Renal pelvis (tissue), 4 donors: ENCODE measurements around the gene RNU7-1. TPM values are rescaled to one million over a fixed set of nuclear protein-coding genes. Genes with fewer than 3 reads are reported as not detected.

Experiments used
- DNase-seq: peaks from one replicate; pipeline ENCODE4 v3.0.0-alpha.2; 2013
- polyA plus RNA-seq, 3 donors: library from polyadenylated mRNA; unstranded; fragments of 120-200 nt; gene quantifications; one replicate each; pipeline ENCODE4 v1.2.1, GENCODE V29; 2013; ENCODE audit not compliant: insufficient read length in 3 of 3

Gene RNU7-1
- polyA plus RNA-seq, 3 donors: 5.8 TPM; not detected in 2

DNA sequence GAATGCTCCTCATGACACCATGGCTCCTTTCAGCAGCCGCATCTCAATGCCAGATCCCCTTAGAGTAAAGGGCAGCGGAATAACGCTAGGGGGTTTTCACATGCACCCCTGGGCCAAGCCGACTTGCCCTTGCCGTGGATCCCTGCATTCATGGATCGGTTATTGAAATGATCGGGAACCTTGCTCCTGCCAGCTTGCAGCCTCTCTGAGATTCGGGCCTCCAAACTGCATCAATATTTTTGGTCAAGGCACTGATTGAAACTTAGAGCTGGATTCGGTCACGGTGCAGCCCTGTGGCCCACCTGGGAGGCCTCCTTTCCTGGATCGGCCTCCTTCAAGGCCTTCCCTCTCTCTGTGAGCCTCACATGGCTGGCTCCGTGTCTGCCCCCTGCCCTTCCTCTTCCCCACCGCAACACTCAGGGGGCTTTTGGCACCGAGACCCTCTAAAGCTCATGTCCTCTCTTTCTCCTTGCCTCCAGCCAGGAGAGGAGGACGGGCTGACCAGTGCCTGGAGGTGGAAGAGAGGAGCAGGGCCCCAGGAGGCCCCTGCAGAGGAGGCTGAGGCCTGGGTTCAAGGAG, 9.3 kb downstream of the RNU7-1 start:
- DNase-seq: no peak

GRCh38 chr12:6953442-6954315, 10.1 kb downstream of the RNU7-1 start:
- no peak for DNase-seq

GRCh38 chr12:6954316-6955107, 10.9 kb downstream of the RNU7-1 start:
- no peak for DNase-seq

- DNase-seq: no peak
Observed at GRCh38 chr12:6955108-6956020, 11.7 kb downstream of the RNU7-1 start.

DNA sequence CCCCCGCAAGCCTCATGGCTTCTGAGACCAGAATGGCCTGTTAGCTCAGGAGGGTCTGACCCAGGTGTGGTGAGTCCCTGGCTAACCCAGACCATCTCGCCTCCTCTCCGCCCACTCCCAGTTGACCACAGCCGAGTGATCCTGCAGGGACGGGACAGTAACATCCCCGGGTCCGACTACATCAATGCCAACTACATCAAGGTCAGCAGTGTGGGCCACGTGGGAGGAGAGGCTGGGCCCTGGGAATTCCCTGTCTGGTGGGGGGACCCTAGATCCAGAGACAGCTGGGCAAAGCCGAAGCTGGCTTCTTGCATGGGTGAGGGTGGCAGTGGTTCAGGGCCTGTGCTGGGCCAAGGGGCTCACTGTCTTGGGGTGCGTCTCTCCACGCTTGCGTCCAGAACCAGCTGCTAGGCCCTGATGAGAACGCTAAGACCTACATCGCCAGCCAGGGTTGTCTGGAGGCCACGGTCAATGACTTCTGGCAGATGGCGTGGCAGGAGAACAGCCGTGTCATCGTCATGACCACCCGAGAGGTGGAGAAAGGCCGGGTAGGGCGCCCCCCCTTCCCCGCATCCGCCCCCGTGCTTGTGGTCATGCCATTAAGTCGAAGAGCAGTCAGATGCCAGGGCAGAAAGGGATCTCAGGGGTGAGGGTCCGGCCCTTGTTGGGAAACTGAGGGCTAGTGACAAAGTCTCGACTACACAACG, 12.6 kb downstream of the RNU7-1 start:
- no peak for DNase-seq

DNA sequence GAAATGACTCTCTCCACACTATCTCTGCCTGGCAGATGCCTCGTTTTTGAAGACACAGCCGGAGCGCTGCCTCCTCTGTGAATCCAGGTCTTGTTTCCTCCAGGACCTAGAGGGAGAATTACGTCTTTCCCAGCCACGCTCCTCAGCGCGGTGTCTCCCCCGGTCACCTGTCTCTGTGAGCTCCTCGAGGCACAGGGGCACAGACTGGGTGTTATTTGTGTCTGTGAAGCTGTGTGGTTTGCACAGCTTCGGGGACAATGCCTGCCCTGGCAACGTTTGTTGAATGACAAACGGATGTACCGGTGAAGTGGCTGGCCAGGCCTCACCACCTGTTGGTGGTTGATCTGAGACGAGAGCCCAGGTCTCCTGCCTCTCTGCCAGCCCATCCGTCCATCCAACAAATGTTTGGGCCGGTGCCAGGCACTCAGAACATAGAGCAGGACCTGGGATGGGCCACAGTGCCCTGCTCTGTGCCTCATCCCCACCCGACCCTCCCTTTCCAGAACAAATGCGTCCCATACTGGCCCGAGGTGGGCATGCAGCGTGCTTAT, 13.6 kb downstream of the RNU7-1 start:
- no peak for DNase-seq

DNA sequence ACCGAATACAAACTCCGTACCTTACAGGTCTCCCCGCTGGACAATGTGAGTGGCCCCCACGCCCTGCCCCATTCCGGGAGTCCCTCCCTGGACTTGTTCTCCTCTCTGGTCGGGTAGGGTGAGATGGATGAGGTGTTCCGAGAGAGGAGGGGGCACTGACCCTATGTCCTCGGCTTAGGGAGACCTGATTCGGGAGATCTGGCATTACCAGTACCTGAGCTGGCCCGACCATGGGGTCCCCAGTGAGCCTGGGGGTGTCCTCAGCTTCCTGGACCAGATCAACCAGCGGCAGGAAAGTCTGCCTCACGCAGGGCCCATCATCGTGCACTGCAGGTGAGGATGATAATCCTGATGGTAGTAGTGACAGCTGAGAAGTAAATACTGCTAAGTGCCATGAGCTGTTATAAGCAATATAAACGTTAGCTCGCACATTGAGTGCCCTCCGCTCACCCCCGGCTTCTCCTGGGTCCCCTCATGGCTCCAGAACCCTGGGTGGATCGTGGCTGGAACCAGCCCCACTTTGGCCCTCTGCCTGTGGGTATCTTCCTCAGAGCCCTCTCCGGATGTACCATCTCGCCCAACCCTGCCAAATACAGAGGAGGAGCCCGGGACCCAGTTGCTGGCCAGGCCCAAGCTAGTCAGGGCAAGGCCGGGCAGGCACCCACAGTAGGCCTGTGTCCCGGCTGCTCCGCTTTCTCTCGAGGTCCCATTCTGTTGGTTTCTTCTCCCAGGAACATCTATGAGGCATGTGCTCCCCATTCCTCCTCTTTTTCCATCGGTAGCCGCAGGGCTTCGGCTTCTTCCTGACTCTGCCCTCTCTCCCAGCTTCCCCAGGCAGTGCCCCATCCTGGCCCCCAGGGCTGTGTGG, 14.4 kb downstream of the RNU7-1 start:
- no peak for DNase-seq

DNA sequence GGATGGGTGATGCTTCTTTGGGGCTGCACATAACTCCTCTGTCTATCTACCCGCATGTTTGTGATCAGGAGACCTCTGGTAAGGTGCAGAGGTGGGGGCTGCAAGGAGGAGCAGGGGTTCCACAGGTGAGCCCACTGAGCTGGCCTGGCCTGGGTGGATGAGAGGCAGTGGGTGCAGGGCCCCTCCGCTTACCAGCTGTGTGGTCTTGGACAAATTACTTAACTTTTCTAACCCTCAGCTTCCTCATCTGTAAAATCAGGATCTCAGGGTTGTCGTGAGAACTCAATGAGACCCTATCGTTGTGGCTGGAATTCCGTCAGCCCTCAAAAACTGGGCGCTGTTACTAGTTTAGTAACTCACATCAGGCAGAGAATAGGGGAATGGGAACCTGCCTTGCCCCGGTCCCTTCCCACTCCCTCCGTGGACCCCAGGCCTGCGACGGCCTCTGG, 15.0 kb downstream of the RNU7-1 start:
- no peak for DNase-seq

GRCh38 chr12:6959058-6959804, 15.6 kb downstream of the RNU7-1 start:
- no peak for DNase-seq

DNA sequence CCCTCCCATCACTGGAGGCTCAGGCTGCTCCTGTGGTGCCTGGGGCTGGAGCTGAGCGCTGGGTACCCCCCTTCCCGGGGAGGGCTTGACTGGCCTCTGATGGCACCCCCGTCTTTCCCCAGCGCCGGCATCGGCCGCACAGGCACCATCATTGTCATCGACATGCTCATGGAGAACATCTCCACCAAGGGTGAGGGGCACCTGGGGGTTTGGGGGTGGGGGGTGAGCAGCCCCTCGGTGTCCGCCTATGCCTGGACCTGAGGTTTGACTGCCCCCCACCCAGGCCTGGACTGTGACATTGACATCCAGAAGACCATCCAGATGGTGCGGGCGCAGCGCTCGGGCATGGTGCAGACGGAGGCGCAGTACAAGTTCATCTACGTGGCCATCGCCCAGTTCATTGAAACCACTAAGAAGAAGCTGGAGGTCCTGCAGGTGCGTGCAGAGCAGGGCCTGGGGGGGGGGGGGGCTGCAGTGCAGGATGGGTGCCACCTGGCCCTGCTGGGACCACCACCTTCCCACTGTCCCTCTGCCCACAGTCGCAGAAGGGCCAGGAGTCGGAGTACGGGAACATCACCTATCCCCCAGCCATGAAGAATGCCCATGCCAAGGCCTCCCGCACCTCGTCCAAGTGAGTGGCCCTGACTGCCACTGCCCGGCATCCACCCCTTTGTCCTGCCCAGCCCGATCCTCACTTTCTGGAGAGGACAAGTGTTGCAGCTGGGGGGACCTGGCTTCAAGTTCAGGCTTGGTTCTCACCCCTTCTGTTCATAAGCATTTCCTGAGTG, 16.4 kb downstream of the RNU7-1 start:
- no peak for DNase-seq

DNA sequence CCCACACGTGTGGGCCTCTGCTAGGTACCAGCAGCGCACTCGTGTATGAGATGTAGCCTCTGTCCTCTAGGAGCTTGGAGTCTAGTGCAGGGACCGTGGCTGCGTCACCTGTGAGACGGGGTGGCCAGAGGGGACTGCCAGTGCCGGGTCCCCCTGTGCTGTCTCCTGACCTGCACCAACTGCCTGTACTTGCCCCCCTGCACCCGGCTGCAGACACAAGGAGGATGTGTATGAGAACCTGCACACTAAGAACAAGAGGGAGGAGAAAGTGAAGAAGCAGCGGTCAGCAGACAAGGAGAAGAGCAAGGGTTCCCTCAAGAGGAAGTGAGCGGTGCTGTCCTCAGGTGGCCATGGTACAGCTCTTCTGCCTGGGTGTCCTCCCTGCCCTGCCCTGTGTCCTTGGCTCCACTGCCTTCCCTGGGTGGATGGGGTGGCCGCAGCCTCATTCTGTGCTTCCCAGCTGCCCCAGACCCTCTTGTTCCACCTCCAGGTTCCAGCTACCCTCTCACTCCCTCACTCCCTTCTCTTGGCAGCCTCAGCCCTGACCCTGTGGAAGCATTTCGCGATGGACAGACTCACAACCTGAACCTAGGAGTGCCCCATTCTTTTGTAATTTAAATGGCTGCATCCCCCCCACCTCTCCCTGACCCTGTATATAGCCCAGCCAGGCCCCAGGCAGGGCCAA, 17.1 kb downstream of the RNU7-1 start:
- DNase-seq: no peak

DNA sequence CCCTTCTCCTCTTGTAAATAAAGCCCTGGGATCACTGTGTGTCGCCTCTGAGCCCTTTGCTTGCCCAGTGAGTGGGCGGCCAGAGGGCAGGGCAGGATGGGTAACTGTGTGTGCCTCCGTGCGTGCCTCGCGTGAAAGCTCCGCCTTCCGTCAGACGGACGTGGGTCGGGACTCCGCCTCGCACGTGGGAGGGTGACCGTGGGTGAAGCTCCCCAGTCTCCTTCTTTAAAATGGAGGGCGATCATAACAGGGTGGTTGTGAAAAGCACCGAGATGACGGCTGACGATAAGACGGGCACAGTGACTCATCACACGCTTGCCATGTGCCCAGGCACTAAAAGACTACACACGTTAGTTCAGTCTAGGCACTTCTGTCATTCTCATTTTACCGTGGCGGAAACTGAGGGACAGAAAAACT, 17.7 kb downstream of the RNU7-1 start:
- DNase-seq: no peak

DNA sequence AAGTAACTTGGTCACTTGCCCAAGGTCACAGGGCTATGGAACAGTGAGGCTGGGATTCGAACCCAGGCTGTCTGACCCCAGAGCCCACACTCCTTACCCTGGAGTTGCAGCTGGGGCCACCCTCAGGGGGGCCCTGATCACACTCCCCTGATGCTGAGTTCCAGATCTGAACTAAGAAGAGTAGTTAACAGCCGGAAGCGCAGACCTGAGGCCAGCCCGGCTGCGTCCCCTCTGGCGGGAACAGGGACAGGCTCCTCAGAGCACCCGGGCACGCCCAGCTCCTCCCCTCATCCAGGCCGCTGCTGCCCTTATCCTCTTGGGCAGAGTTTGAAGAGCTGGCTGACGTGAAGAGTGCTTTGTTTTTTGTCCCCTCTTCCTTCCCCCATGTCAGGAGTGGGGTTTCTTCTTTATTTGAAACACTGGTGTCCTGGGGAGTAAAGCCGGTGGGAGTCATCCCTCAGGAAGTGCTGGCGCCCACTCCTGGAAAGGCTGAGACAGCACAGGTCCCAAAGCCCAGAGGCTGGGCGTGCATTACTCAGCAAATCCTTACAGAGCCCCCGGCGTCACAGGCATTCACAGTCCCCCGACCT, 18.2 kb downstream of the RNU7-1 start:
- DNase-seq: peak; percentile 62

DNA sequence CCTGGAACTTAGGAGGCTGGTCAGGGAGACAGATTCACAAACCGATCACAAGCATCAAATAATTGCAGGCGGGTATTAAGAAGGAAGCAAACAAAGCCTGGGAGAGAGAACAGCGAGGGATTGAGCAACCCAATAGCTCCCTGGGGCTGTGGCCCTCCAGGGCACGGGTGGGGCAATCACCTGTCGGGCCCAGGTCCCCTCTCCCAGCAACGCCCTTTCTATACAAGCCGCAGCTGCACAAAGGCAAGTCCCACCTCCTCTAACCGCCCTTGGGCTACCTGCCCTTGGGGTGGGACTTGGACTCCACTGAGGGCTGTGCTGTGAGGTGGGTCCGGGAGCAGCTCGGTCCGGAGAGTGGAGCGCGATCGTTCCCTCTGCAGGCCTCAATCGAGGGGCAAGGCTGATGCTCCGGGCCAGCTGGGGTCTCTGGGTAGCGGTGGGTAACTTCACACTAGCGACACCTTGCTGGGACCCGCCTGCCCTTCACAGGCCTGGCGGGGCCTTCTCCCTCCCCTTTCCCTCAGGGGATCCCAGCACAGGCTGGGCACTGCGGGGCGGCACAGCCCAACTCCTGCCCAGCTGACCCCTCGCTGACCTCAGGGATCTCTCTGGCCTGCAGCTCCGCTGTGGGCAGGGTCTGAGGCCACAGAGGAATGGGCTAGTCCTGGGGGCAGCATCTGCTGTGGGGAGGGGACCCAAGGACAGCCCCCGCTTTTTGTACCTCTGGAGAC, 18.8 kb downstream of the RNU7-1 start:
- DNase-seq: no peak

GRCh38 chr12:6963016-6963731, 19.6 kb downstream of the RNU7-1 start:
- peak; percentile 56 for DNase-seq
